ENCODE measurements around the gene KCTD14.

DNA sequence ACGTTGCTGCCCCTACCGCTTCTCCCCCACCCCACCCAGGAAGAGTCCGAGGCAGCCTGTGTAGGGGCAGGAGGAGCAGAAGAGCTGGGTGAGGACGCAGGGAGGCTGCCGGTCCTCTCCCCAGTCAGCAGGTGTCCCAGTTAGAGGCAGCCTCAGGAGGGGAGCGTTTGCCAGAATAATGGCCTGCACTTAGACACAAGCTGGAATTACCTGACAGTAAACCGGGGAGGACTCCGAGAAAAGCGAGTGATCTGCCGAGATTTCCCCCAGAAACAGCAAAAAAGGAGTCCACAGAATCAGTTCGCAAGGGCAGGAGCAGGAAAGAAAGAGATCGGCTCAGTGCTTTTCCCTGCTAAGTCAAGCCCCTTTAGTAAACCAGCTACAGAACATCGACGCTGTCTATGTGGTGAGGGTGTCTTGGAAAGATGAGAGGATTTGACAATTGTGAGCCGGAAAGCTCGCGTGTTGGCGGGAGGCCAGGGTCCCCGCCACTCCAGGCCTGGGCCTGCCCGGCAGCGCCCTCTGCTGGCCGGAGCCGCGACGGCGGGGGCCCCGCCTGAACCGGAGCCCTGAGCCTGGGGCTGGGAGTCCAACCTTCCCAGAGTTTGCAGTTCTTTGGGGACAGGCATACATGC lies 22.9 kb upstream of the KCTD14 start:
- TF ChIP-seq POLR2AphosphoS5 (IDR thresholded peaks at IDR 0.05; ENCODE audit: low read depth, low read length): peak; percentile 47; the same call in 1 of the 2 replicates
- TF ChIP-seq, protein P1, sequence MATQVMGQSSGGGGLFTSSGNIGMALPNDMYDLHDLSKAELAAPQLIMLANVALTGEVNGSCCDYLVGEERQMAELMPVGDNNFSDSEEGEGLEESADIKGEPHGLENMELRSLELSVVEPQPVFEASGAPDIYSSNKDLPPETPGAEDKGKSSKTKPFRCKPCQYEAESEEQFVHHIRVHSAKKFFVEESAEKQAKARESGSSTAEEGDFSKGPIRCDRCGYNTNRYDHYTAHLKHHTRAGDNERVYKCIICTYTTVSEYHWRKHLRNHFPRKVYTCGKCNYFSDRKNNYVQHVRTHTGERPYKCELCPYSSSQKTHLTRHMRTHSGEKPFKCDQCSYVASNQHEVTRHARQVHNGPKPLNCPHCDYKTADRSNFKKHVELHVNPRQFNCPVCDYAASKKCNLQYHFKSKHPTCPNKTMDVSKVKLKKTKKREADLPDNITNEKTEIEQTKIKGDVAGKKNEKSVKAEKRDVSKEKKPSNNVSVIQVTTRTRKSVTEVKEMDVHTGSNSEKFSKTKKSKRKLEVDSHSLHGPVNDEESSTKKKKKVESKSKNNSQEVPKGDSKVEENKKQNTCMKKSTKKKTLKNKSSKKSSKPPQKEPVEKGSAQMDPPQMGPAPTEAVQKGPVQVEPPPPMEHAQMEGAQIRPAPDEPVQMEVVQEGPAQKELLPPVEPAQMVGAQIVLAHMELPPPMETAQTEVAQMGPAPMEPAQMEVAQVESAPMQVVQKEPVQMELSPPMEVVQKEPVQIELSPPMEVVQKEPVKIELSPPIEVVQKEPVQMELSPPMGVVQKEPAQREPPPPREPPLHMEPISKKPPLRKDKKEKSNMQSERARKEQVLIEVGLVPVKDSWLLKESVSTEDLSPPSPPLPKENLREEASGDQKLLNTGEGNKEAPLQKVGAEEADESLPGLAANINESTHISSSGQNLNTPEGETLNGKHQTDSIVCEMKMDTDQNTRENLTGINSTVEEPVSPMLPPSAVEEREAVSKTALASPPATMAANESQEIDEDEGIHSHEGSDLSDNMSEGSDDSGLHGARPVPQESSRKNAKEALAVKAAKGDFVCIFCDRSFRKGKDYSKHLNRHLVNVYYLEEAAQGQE (IDR thresholded peaks at IDR 0.05; ENCODE audit: insufficient read depth in 1 of 2, low read depth in 2 of 2, low read length in 2 of 2): no peak
